ENCODE results near the gene PDE10A.

The PDE10A gene

GRCh38 chr6:165637586-165637985, 25.5 kb downstream of the PDE10A start:
- TF ChIP-seq TCF4 (CRISPR knock-in tag; IDR thresholded peaks at IDR 0.05; ENCODE audit: borderline replicate concordance) (no peak), RARB (CRISPR knock-in tag; IDR thresholded peaks at IDR 0.05) (no peak), ARNTL (CRISPR knock-in tag; IDR thresholded peaks at IDR 0.05; ENCODE audit: borderline replicate concordance, low read depth) (no peak), SNAI2 (CRISPR knock-in tag; IDR thresholded peaks at IDR 0.05) (no peak), PATZ1 (CRISPR knock-in tag; IDR thresholded peaks at IDR 0.05; ENCODE audit: borderline replicate concordance) (no peak), TOX (CRISPR knock-in tag; IDR thresholded peaks at IDR 0.05; ENCODE audit: borderline replicate concordance) (no peak), CSDC2 (CRISPR knock-in tag; IDR thresholded peaks at IDR 0.05) (no peak)
- no peak for ATAC-seq

- no peak for TF ChIP-seq ZC3H10 (CRISPR knock-in tag; IDR thresholded peaks at IDR 0.05)
- no peak for TF ChIP-seq TOX (CRISPR knock-in tag; IDR thresholded peaks at IDR 0.05; ENCODE audit: borderline replicate concordance)
- TF ChIP-seq OSR1 (CRISPR knock-in tag; IDR thresholded peaks at IDR 0.05), result no peak
- no peak for TF ChIP-seq CSDC2 (CRISPR knock-in tag; IDR thresholded peaks at IDR 0.05)
- TF ChIP-seq RARB (CRISPR knock-in tag; IDR thresholded peaks at IDR 0.05), result no peak
- no peak for ATAC-seq
These were observed 26.5 kb downstream of the PDE10A start for GRCh38 chr6:165636402-165637048.

DNA sequence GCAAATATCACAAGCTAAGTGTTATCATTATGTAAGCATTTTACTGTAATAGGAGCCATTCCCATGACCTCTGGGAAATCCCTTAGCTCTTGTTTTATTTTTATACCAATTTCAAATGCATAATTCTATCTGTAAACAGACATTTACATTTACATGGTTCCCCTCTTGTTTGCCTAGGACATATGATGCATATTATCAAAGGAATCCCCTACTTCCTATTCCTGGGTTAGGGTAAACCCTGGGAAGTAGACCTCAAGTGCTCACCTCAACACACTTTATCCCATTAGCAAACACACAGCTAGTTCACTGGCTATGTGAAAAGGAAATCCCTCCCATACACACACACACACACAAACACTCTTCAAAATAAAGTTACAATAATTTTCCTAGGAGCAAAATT, 27.1 kb downstream of the PDE10A start:
- TF ChIP-seq ZNF70 (CRISPR knock-in tag; IDR thresholded peaks at IDR 0.05) (no peak), ZNF565 (CRISPR knock-in tag; conservative IDR thresholded peaks at IDR 0.05; ENCODE audit: low read depth) (no peak), CSDC2 (CRISPR knock-in tag; IDR thresholded peaks at IDR 0.05) (no peak), ISL1 (CRISPR knock-in tag; IDR thresholded peaks at IDR 0.05) (no peak), ESRRG (CRISPR knock-in tag; IDR thresholded peaks at IDR 0.05) (no peak), ZFP30 (CRISPR knock-in tag; IDR thresholded peaks at IDR 0.05) (no peak), TCF4 (CRISPR knock-in tag; IDR thresholded peaks at IDR 0.05; ENCODE audit: borderline replicate concordance) (no peak), OSR1 (CRISPR knock-in tag; IDR thresholded peaks at IDR 0.05) (no peak), ZFP3 (CRISPR knock-in tag; IDR thresholded peaks at IDR 0.05) (no peak), CSRNP3 (CRISPR knock-in tag; IDR thresholded peaks at IDR 0.05) (no peak), TOX (CRISPR knock-in tag; IDR thresholded peaks at IDR 0.05; ENCODE audit: borderline replicate concordance) (no peak), RARB (CRISPR knock-in tag; IDR thresholded peaks at IDR 0.05) (no peak), GLIS3 (CRISPR knock-in tag; IDR thresholded peaks at IDR 0.05) (no peak)
- TF ChIP-seq, protein P1, sequence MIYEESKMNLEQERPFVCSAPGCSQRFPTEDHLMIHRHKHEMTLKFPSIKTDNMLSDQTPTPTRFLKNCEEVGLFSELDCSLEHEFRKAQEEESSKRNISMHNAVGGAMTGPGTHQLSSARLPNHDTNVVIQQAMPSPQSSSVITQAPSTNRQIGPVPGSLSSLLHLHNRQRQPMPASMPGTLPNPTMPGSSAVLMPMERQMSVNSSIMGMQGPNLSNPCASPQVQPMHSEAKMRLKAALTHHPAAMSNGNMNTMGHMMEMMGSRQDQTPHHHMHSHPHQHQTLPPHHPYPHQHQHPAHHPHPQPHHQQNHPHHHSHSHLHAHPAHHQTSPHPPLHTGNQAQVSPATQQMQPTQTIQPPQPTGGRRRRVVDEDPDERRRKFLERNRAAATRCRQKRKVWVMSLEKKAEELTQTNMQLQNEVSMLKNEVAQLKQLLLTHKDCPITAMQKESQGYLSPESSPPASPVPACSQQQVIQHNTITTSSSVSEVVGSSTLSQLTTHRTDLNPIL (CRISPR knock-in tag; IDR thresholded peaks at IDR 0.05; ENCODE audit: low read depth), result no peak
- ATAC-seq, result no peak

DNA sequence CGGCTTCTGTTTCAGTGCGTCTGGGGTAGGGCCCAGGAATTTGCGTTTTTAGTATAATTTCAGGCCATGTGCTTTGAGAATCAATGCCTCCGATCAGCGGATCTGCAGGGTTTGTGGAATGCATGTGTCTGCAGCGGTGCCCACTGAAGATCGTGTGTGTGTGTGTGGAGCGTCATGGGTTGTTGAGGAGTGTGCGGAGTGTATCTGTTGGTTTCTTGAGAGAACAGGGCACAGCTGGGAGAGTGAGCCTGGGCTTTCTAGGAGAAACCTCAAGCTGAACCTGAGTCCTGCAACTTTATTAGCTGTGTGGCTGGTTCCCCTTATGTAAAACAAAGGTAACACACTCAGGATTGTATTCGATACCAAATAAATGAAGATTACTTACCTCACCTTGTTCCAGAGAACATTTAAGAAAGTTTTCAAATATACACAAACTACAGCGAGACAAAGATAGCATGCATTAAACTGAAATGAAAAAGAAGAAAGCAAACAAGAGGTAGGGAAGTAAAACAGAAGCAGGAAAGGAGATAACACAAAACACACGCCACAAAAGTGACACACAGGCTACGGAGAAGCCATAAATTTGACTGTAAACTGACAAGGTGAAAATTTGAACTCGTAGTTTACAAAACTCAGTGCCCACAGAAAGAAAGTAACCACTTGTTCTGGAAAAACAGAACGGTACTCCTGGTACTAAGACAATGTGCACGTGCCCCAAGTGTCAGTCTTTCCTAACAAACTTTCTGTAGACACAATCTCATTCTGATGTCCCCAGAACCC, 28.8 kb downstream of the PDE10A start:
- TF ChIP-seq, protein P2, sequence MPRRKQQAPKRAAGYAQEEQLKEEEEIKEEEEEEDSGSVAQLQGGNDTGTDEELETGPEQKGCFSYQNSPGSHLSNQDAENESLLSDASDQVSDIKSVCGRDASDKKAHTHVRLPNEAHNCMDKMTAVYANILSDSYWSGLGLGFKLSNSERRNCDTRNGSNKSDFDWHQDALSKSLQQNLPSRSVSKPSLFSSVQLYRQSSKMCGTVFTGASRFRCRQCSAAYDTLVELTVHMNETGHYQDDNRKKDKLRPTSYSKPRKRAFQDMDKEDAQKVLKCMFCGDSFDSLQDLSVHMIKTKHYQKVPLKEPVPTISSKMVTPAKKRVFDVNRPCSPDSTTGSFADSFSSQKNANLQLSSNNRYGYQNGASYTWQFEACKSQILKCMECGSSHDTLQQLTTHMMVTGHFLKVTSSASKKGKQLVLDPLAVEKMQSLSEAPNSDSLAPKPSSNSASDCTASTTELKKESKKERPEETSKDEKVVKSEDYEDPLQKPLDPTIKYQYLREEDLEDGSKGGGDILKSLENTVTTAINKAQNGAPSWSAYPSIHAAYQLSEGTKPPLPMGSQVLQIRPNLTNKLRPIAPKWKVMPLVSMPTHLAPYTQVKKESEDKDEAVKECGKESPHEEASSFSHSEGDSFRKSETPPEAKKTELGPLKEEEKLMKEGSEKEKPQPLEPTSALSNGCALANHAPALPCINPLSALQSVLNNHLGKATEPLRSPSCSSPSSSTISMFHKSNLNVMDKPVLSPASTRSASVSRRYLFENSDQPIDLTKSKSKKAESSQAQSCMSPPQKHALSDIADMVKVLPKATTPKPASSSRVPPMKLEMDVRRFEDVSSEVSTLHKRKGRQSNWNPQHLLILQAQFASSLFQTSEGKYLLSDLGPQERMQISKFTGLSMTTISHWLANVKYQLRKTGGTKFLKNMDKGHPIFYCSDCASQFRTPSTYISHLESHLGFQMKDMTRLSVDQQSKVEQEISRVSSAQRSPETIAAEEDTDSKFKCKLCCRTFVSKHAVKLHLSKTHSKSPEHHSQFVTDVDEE (CRISPR knock-in tag; IDR thresholded peaks at IDR 0.05), result no peak
- TF ChIP-seq SNAI2 (CRISPR knock-in tag; IDR thresholded peaks at IDR 0.05) (no peak), ZNF8 (CRISPR knock-in tag; IDR thresholded peaks at IDR 0.05) (no peak), TOX (CRISPR knock-in tag; IDR thresholded peaks at IDR 0.05; ENCODE audit: borderline replicate concordance) (no peak)
- no peak for ATAC-seq

Measured in SK-N-SH treated with all-trans-retinoic acid at 6 μM for 48 hours (cell line).